Measurements from ENCODE around the gene NTM.

NTM gene

DNA sequence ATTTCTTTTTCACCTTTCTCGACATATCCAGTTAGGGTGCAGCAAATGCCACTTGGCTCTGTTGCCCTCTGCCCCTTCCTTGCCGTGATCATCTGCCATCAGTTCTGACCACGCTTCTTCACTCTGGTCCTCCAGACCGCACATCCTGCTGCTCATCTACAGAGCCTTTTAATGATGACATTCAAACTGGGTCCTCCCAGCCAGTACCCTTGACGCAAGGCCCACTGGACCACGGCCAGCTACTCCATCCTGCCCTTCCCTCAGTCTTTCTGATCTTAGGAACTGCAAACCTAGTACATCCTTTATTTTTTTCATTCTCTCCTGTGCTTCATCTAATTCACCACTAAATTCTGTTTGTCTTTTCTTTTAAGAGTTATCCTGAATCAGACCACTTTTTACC, 551.8 kb downstream of the NTM start:
- H3K27ac ChIP-seq (ENCODE audit: low read depth, low read length, poor library complexity, severe bottlenecking), result no peak overlapping the region
- no peaks in the 10 kb centered on the region for H3K9me3 ChIP-seq (ENCODE audit: low read length)
- no peak overlapping the region for H2AFZ ChIP-seq (ENCODE audit: low read length)
- no peaks in the 10 kb centered on the region for H3F3A ChIP-seq (ENCODE audit: insufficient read depth, low read length)
- H3K9me2 ChIP-seq (ENCODE audit: low read depth, low read length), result no peaks in the 10 kb centered on the region
- H3K4me3 ChIP-seq (ENCODE audit: low read depth, low read length, poor library complexity, severe bottlenecking), result no peak overlapping the region
- H3K9ac ChIP-seq (ENCODE audit: low read length), result no peak overlapping the region
- H3K36me3 ChIP-seq (ENCODE audit: insufficient read depth, low read length), result no peaks in the 10 kb centered on the region
- H4K20me1 ChIP-seq (ENCODE audit: insufficient read depth, low read length), result no peaks in the 10 kb centered on the region
- no peak overlapping the region for H3K4me2 ChIP-seq (ENCODE audit: low read length)
- no peaks in the 10 kb centered on the region for H3K4me1 ChIP-seq (ENCODE audit: insufficient read depth, low read length, severe bottlenecking)
- H3K79me2 ChIP-seq (ENCODE audit: insufficient read depth, low read length), result no peaks in the 10 kb centered on the region
- no peaks in the 10 kb centered on the region for H3K27me3 ChIP-seq (ENCODE audit: insufficient read depth, low read length)
- TF ChIP-seq CTCF (IDR thresholded peaks at IDR 0.05; ENCODE audit: low read length) (no peak), EZH2 (IDR thresholded peaks at IDR 0.05; ENCODE audit: borderline replicate concordance, low read length) (no peak)

GRCh38 chr11:131923309-131923708, 552.9 kb downstream of the NTM start:
- no peaks in the 10 kb centered on the region for H4K20me1 ChIP-seq (ENCODE audit: insufficient read depth, low read length)
- no peak overlapping the region for H2AFZ ChIP-seq (ENCODE audit: low read length)
- H3K27ac ChIP-seq (ENCODE audit: low read depth, low read length, poor library complexity, severe bottlenecking), result no peak overlapping the region
- H3K36me3 ChIP-seq (ENCODE audit: insufficient read depth, low read length), result no peaks in the 10 kb centered on the region
- no peaks in the 10 kb centered on the region for H3K9me2 ChIP-seq (ENCODE audit: low read depth, low read length)
- H3F3A ChIP-seq (ENCODE audit: insufficient read depth, low read length), result no peaks in the 10 kb centered on the region
- H3K4me1 ChIP-seq (ENCODE audit: insufficient read depth, low read length, severe bottlenecking), result no peaks in the 10 kb centered on the region
- TF ChIP-seq EZH2 (IDR thresholded peaks at IDR 0.05; ENCODE audit: borderline replicate concordance, low read length) (no peak), CTCF (IDR thresholded peaks at IDR 0.05; ENCODE audit: low read length) (no peak)
- H3K9me3 ChIP-seq (ENCODE audit: low read length), result no peaks in the 10 kb centered on the region
- no peak overlapping the region for H3K9ac ChIP-seq (ENCODE audit: low read length)
- H3K4me3 ChIP-seq (ENCODE audit: low read depth, low read length, poor library complexity, severe bottlenecking), result no peak overlapping the region
- no peaks in the 10 kb centered on the region for H3K27me3 ChIP-seq (ENCODE audit: insufficient read depth, low read length)
- no peak overlapping the region for H3K4me2 ChIP-seq (ENCODE audit: low read length)
- no peaks in the 10 kb centered on the region for H3K79me2 ChIP-seq (ENCODE audit: insufficient read depth, low read length)

- no peaks in the 10 kb centered on the region for H3K27me3 ChIP-seq (ENCODE audit: insufficient read depth, low read length)
- no peaks in the 10 kb centered on the region for H3K4me1 ChIP-seq (ENCODE audit: insufficient read depth, low read length, severe bottlenecking)
- no peaks in the 10 kb centered on the region for H3K79me2 ChIP-seq (ENCODE audit: insufficient read depth, low read length)
- no peak overlapping the region for H3K27ac ChIP-seq (ENCODE audit: low read depth, low read length, poor library complexity, severe bottlenecking)
- no peaks in the 10 kb centered on the region for H4K20me1 ChIP-seq (ENCODE audit: insufficient read depth, low read length)
- TF ChIP-seq CTCF (IDR thresholded peaks at IDR 0.05; ENCODE audit: low read length) (no peak), EZH2 (IDR thresholded peaks at IDR 0.05; ENCODE audit: borderline replicate concordance, low read length) (no peak)
- no peaks in the 10 kb centered on the region for H3K9me3 ChIP-seq (ENCODE audit: low read length)
- H2AFZ ChIP-seq (ENCODE audit: low read length), result no peak overlapping the region
- H3F3A ChIP-seq (ENCODE audit: insufficient read depth, low read length), result no peaks in the 10 kb centered on the region
- H3K4me3 ChIP-seq (ENCODE audit: low read depth, low read length, poor library complexity, severe bottlenecking), result no peak overlapping the region
- no peak overlapping the region for H3K4me2 ChIP-seq (ENCODE audit: low read length)
- no peaks in the 10 kb centered on the region for H3K9me2 ChIP-seq (ENCODE audit: low read depth, low read length)
- no peaks in the 10 kb centered on the region for H3K36me3 ChIP-seq (ENCODE audit: insufficient read depth, low read length)
- no peak overlapping the region for H3K9ac ChIP-seq (ENCODE audit: low read length)
These were observed 553.6 kb downstream of the NTM start for GRCh38 chr11:131924001-131924400.

Data from OCI-LY1 (cell line).